Neural progenitor cell (in vitro differentiated cells): ENCODE measurements around the gene SIL1. TPM values are rescaled to one million over a fixed set of nuclear protein-coding genes. Genes with fewer than 3 reads are reported as not detected.
"Not testable (repeated sequence)": the region's sequence is repeated elsewhere in the genome, so short reads cannot be mapped to it uniquely, and the experiment has no call there.

Source experiments
- DNase-seq: peaks from one replicate; pipeline ENCODE4 v3.0.0-alpha.2; 2016; ENCODE audit warnings: low spot score
- H2AFZ ChIP-seq: fragments of 200-600 bp; sonication (generic); replicated peaks from 2 replicates; pipeline ENCODE4 v1.6.1; 2016; ENCODE audit warnings: antibody characterized with exemption
- H3F3A ChIP-seq: fragments of 200-600 bp; sonication (generic); 2 replicates; pipeline ENCODE4 v1.6.1; 2016; ENCODE audit warnings: antibody characterized with exemption, low read depth
- H3K27ac ChIP-seq: fragments of 200-600 bp; sonication (generic); 2 replicates; pipeline ENCODE4 v1.5.1; 2016; ENCODE audit warnings: mild to moderate bottlenecking
- H3K27me3 ChIP-seq: fragments of 200-600 bp; sonication (generic); 2 replicates; pipeline ENCODE4 v1.6.1; 2016; ENCODE audit warnings: mild to moderate bottlenecking, moderate library complexity
- H3K36me3 ChIP-seq: fragments of 200-600 bp; sonication (generic); 2 replicates; pipeline ENCODE4 v1.5.1; 2016
- H3K4me1 ChIP-seq: fragments of 200-600 bp; sonication (generic); 2 replicates; pipeline ENCODE4 v1.6.1; 2016; ENCODE audit warnings: mixed run types
- H3K4me2 ChIP-seq: fragments of 200-600 bp; sonication (generic); 2 replicates; pipeline ENCODE4 v1.6.1; 2016
- H3K4me3 ChIP-seq: fragments of 200-600 bp; sonication (generic); 2 replicates; pipeline ENCODE4 v1.5.1; 2016
- H3K79me2 ChIP-seq: fragments of 200-600 bp; sonication (generic); 2 replicates; pipeline ENCODE4 v1.6.1; 2016; ENCODE audit warnings: low read depth
- H3K9ac ChIP-seq: fragments of 200-600 bp; sonication (generic); 2 replicates; pipeline ENCODE4 v1.6.1; 2016
- H3K9me3 ChIP-seq: fragments of 200-600 bp; sonication (generic); 2 replicates; pipeline ENCODE4 v1.5.1; 2016; ENCODE audit warnings: low read depth
- H4K20me1 ChIP-seq: fragments of 200-600 bp; sonication (generic); 2 replicates; pipeline ENCODE4 v1.6.1; 2016; ENCODE audit warnings: low read depth
- H3K27ac Mint-ChIP-seq: 3 replicates; pipeline ENCODE4 v1.8.0; 2021; ENCODE audit warnings: mixed read lengths
- H3K27me3 Mint-ChIP-seq: 2 replicates; pipeline ENCODE4 v1.8.0; 2022; ENCODE audit warnings: low read depth, mild to moderate bottlenecking, inconsistent platforms, moderate library complexity, mixed read lengths; ENCODE audit not compliant: insufficient read depth
- H3K36me3 Mint-ChIP-seq: 3 replicates; pipeline ENCODE4 v1.8.0; 2021; ENCODE audit warnings: mixed read lengths
- H3K4me1 Mint-ChIP-seq: 3 replicates; pipeline ENCODE4 v1.8.0; 2021; ENCODE audit warnings: mixed read lengths
- H3K4me3 Mint-ChIP-seq: 3 replicates; pipeline ENCODE4 v1.8.0; 2021; ENCODE audit warnings: mild to moderate bottlenecking, moderate library complexity, mixed read lengths
- H3K9me3 Mint-ChIP-seq: 3 replicates; pipeline ENCODE4 v1.8.0; 2020; ENCODE audit warnings: mixed read lengths
- CTCF ChIP-seq: fragments of 200-600 bp; sonication (generic); IDR thresholded peaks from 2 replicates; pipeline ENCODE4 v1.5.1; 2017; ENCODE audit warnings: antibody characterized with exemption, mild to moderate bottlenecking
- EZH2 ChIP-seq: fragments of 200-600 bp; sonication (generic); IDR thresholded peaks from 2 replicates; pipeline ENCODE4 v1.6.1; 2017; ENCODE audit warnings: antibody characterized with exemption, mild to moderate bottlenecking, moderate library complexity
- EZH2phosphoT487 ChIP-seq: fragments of 200-600 bp; sonication (generic); IDR thresholded peaks from 2 replicates; pipeline ENCODE4 v1.6.1; 2017; ENCODE audit warnings: antibody characterized with exemption
- total RNA-seq: library from RNA; depleted of rRNA; stranded (reverse); fragments of >200 nt; gene quantifications from 2 replicates; pipeline ENCODE4 v1.2.3, GENCODE V29; 2015; ENCODE audit warnings: low replicate concordance

The SIL1 gene
- total RNA-seq, 1 donor from 2014 or later = 5.5 TPM

- H3K4me1 ChIP-seq = no peaks in the 10 kb centered on the region
- no peak overlapping the region for H3K9ac ChIP-seq
- H3F3A ChIP-seq = no peaks in the 10 kb centered on the region
- no peaks in the 10 kb centered on the region for H3K27me3 ChIP-seq
- H3K27ac ChIP-seq = no peak overlapping the region
- H2AFZ ChIP-seq = no peak overlapping the region
- H3K36me3 Mint-ChIP-seq = peaks cover 6% of the 10 kb centered on the region
- no peaks in the 10 kb centered on the region for H3K9me3 ChIP-seq
- no peak overlapping the region for H3K27ac Mint-ChIP-seq
- no peaks in the 10 kb centered on the region for H3K27me3 Mint-ChIP-seq
- TF ChIP-seq CTCF (no peak), EZH2 (no peak), EZH2phosphoT487 (no peak)
- H3K4me3 Mint-ChIP-seq = no peak overlapping the region
- DNase-seq = no peak
- H3K79me2 ChIP-seq = no peaks in the 10 kb centered on the region
- no peak overlapping the region for H3K4me3 ChIP-seq
- peaks cover 4% of the 10 kb centered on the region for H3K4me1 Mint-ChIP-seq
- no peak overlapping the region for H3K4me2 ChIP-seq
- H3K9me3 Mint-ChIP-seq = peaks cover 16% of the 10 kb centered on the region
- H3K36me3 ChIP-seq = no peaks in the 10 kb centered on the region
- H4K20me1 ChIP-seq = no peaks in the 10 kb centered on the region
Observed at GRCh38 chr5:139037732-139038131, 160.4 kb downstream of the SIL1 start.

GRCh38 chr5:139036332-139036731 is 161.8 kb downstream of the SIL1 start:
- H3K4me3 ChIP-seq, H4K20me1 ChIP-seq, H3K4me1 Mint-ChIP-seq, H3K27me3 Mint-ChIP-seq, H3K79me2 ChIP-seq, H3K9ac ChIP-seq, H3F3A ChIP-seq, H3K27me3 ChIP-seq, H3K36me3 ChIP-seq, H3K4me1 ChIP-seq, H2AFZ ChIP-seq, H3K36me3 Mint-ChIP-seq, DNase-seq, H3K27ac ChIP-seq, H3K4me2 ChIP-seq, H3K27ac Mint-ChIP-seq, H3K4me3 Mint-ChIP-seq, H3K9me3 ChIP-seq: not testable (repeated sequence)
- H3K9me3 Mint-ChIP-seq = peaks cover 19% of the 10 kb centered on the region

GRCh38 chr5:139027150-139027549 is 171.0 kb downstream of the SIL1 start:
- Histone ChIP-seq H3K27me3 (no peaks in the 10 kb centered on the region), H3K4me1 (no peaks in the 10 kb centered on the region), H3F3A (no peaks in the 10 kb centered on the region), H4K20me1 (no peaks in the 10 kb centered on the region), H2AFZ (no peak overlapping the region), H3K9me3 (no peaks in the 10 kb centered on the region), H3K27ac (no peak overlapping the region), H3K4me2 (no peak overlapping the region), H3K4me3 (no peak overlapping the region), H3K79me2 (no peaks in the 10 kb centered on the region), H3K36me3 (no peaks in the 10 kb centered on the region), H3K9ac (no peak overlapping the region)
- Mint-ChIP-seq H3K4me1 (peaks cover 2% of the 10 kb centered on the region), H3K4me3 (no peak overlapping the region), H3K9me3 (peaks cover 3% of the 10 kb centered on the region), H3K27ac (no peak overlapping the region), H3K36me3 (peaks cover 8% of the 10 kb centered on the region), H3K27me3 (no peaks in the 10 kb centered on the region)
- no peak for TF ChIP-seq EZH2
- TF ChIP-seq EZH2phosphoT487 = no peak
- TF ChIP-seq CTCF = no peak
- no peak for DNase-seq

GRCh38 chr5:139025651-139026050 is 172.5 kb downstream of the SIL1 start:
- peaks cover 2% of the 10 kb centered on the region for H3K4me1 Mint-ChIP-seq
- H3K27ac ChIP-seq = no peak overlapping the region
- no peaks in the 10 kb centered on the region for H3F3A ChIP-seq
- H2AFZ ChIP-seq = no peak overlapping the region
- no peaks in the 10 kb centered on the region for H3K9me3 ChIP-seq
- H3K27me3 ChIP-seq = no peaks in the 10 kb centered on the region
- no peak overlapping the region for H3K9ac ChIP-seq
- H4K20me1 ChIP-seq = no peaks in the 10 kb centered on the region
- peaks cover 12% of the 10 kb centered on the region for H3K36me3 Mint-ChIP-seq
- no peaks in the 10 kb centered on the region for H3K9me3 Mint-ChIP-seq
- no peak overlapping the region for H3K4me3 ChIP-seq
- H3K36me3 ChIP-seq = no peaks in the 10 kb centered on the region
- no peak overlapping the region for H3K4me2 ChIP-seq
- no peaks in the 10 kb centered on the region for H3K79me2 ChIP-seq
- DNase-seq = no peak
- no peak overlapping the region for H3K27ac Mint-ChIP-seq
- no peaks in the 10 kb centered on the region for H3K27me3 Mint-ChIP-seq
- H3K4me1 ChIP-seq = no peaks in the 10 kb centered on the region
- H3K4me3 Mint-ChIP-seq = no peak overlapping the region
- TF ChIP-seq CTCF (no peak), EZH2phosphoT487 (no peak), EZH2 (no peak)
